Progenitor cell of endocrine pancreas (in vitro differentiated cells): ENCODE results near the gene WNT9A. TPM values are rescaled to one million over a fixed set of nuclear protein-coding genes. Genes with fewer than 3 reads are reported as not detected.
A peak's percentile ranks its signal among the peaks of the same experiment; 100 is the strongest.
"Not testable (repeated sequence)": the region's sequence is repeated elsewhere in the genome, so short reads cannot be mapped to it uniquely, and the experiment has no call there.

Experiments
- DNase-seq: peaks from one replicate; pipeline ENCODE4 v3.0.0; 2021; ENCODE audit warnings: low spot score; ENCODE audit not compliant: unreplicated experiment
- H3K27ac Mint-ChIP-seq: 2 replicates; pipeline ENCODE4 v1.8.0; 2021; ENCODE audit warnings: mild to moderate bottlenecking, moderate library complexity, mixed read lengths
- H3K27me3 Mint-ChIP-seq: 2 replicates; pipeline ENCODE4 v1.8.0; 2021; ENCODE audit warnings: mixed read lengths
- H3K36me3 Mint-ChIP-seq: 2 replicates; pipeline ENCODE4 v1.8.0; 2022; ENCODE audit warnings: mixed read lengths; ENCODE audit not compliant: insufficient read depth
- H3K4me1 Mint-ChIP-seq: 2 replicates; pipeline ENCODE4 v1.8.0; 2021; ENCODE audit warnings: low read depth, mixed read lengths
- H3K4me3 Mint-ChIP-seq: 2 replicates; pipeline ENCODE4 v1.8.0; 2021; ENCODE audit warnings: low read depth, mild to moderate bottlenecking, moderate library complexity, mixed read lengths
- H3K9me3 Mint-ChIP-seq: 2 replicates; pipeline ENCODE4 v1.8.0; 2021; ENCODE audit warnings: low read depth, mixed read lengths
- CTCF ChIP-seq: fragments of 200-600 bp; sonication (generic); IDR thresholded peaks from one replicate; pipeline ENCODE4 v1.5.0; 2021; ENCODE audit warnings: antibody characterized with exemption, mild to moderate bottlenecking; ENCODE audit not compliant: unreplicated experiment
- long read RNA-seq: library from polyadenylated mRNA; unstranded; transcript quantifications from one replicate; pipeline ENCODE4 v2.0.0, GENCODE V29; 2020
- total RNA-seq: library from RNA; stranded (reverse); gene quantifications from 2 replicates; pipeline ENCODE4 v1.2.1, GENCODE V29; 2021

WNT9A gene
- total RNA-seq: 1.2 TPM in 2 replicates
- long read RNA-seq: 0 reads

GRCh38 chr1:227947676-227948492 lies at the start of gene WNT9A:
WNT9A (minus strand) TSS chr1:227947932; CDS start chr1:227947887, 45 bp downstream.
- peak; percentile 39 for DNase-seq
- Mint-ChIP-seq H3K27ac (peak within 1 kb of the TSS; percentile 63), H3K36me3 (no peaks in the 10 kb centered on the region), H3K4me3 (peak within 1 kb of the TSS; percentile 72), H3K9me3 (no peaks in the 10 kb centered on the region), H3K4me1 (peaks cover 1% of the 10 kb centered on the region), H3K27me3 (peaks cover 38% of the 10 kb centered on the region)
- no peak for TF ChIP-seq CTCF

GRCh38 chr1:227996187-227996950 lies 48.6 kb upstream of the WNT9A start:
- no peak for TF ChIP-seq CTCF
- Mint-ChIP-seq H3K4me1 (no peaks in the 10 kb centered on the region), H3K9me3 (peaks cover 16% of the 10 kb centered on the region), H3K27me3 (peaks cover 66% of the 10 kb centered on the region), H3K36me3 (no peaks in the 10 kb centered on the region), H3K27ac (no peak overlapping the region), H3K4me3 (no peak overlapping the region)
- no peak for DNase-seq

- no peak for TF ChIP-seq CTCF
- Mint-ChIP-seq H3K4me1 (no peaks in the 10 kb centered on the region), H3K27me3 (peaks cover 60% of the 10 kb centered on the region), H3K9me3 (peaks cover 16% of the 10 kb centered on the region), H3K4me3 (no peak overlapping the region), H3K27ac (no peak overlapping the region), H3K36me3 (no peaks in the 10 kb centered on the region)
- peak; percentile 4 for DNase-seq
These were observed 47.0 kb upstream of the WNT9A start for GRCh38 chr1:227994632-227995300.

GRCh38 chr1:227987181-227987580 lies 39.4 kb upstream of the WNT9A start:
- H3K36me3 Mint-ChIP-seq: no peaks in the 10 kb centered on the region
- peaks cover 42% of the 10 kb centered on the region for H3K27me3 Mint-ChIP-seq
- no peak overlapping the region for H3K4me3 Mint-ChIP-seq
- DNase-seq: no peak
- H3K27ac Mint-ChIP-seq: no peak overlapping the region
- H3K9me3 Mint-ChIP-seq: peaks cover 3% of the 10 kb centered on the region
- no peak for TF ChIP-seq CTCF
- H3K4me1 Mint-ChIP-seq: no peaks in the 10 kb centered on the region

GRCh38 chr1:227975583-227976283 lies 28.0 kb upstream of the WNT9A start:
- not testable (repeated sequence) for H3K4me3 Mint-ChIP-seq, H3K36me3 Mint-ChIP-seq, H3K27me3 Mint-ChIP-seq, H3K9me3 Mint-ChIP-seq, H3K4me1 Mint-ChIP-seq, H3K27ac Mint-ChIP-seq, DNase-seq

GRCh38 chr1:227973724-227974288 lies 26.1 kb upstream of the WNT9A start:
- not testable (repeated sequence) for H3K27ac Mint-ChIP-seq, H3K36me3 Mint-ChIP-seq, H3K4me1 Mint-ChIP-seq, H3K9me3 Mint-ChIP-seq, H3K4me3 Mint-ChIP-seq, H3K27me3 Mint-ChIP-seq, DNase-seq

GRCh38 chr1:227972843-227973374 lies 25.2 kb upstream of the WNT9A start:
- not testable (repeated sequence) for H3K27ac Mint-ChIP-seq, H3K36me3 Mint-ChIP-seq, H3K27me3 Mint-ChIP-seq, H3K9me3 Mint-ChIP-seq, DNase-seq, H3K4me3 Mint-ChIP-seq, H3K4me1 Mint-ChIP-seq

- H3K27ac Mint-ChIP-seq, DNase-seq, H3K4me3 Mint-ChIP-seq: not testable (repeated sequence)
These were observed 24.5 kb upstream of the WNT9A start for GRCh38 chr1:227972283-227972679.

More at GRCh38 chr1:227972283-227972679, 24.5 kb upstream of the WNT9A start:
- not testable (repeated sequence) for H3K9me3 Mint-ChIP-seq, H3K36me3 Mint-ChIP-seq, H3K27me3 Mint-ChIP-seq, H3K4me1 Mint-ChIP-seq
